ENCODE data around the gene HDGF.

- TF ChIP-seq ZNF354B (CRISPR knock-in tag; IDR thresholded peaks at IDR 0.05) (no peak), TBP (optimal IDR thresholded peaks at IDR 0.05; ENCODE audit: low read depth, low read length) (no peak), CTCF (IDR thresholded peaks at IDR 0.05 in 2 of 3, conservative IDR thresholded peaks at IDR 0.05 in 1 of 3; ENCODE audit: insufficient read depth in 2 of 3, low read depth in 1 of 3, low read length in 3 of 3) (no peak), POLR2AphosphoS5 (IDR thresholded peaks at IDR 0.05; ENCODE audit: control insufficient read depth, insufficient read depth, low read depth, low read length) (no peak), PREB (CRISPR knock-in tag; IDR thresholded peaks at IDR 0.05) (no peak), HNRNPL (IDR thresholded peaks at IDR 0.05; ENCODE audit: low read depth, low read length) (no peak), EGR1 (conservative IDR thresholded peaks at IDR 0.05) (no peak), POLR2A (conservative IDR thresholded peaks at IDR 0.05) (no peak), SP2 (IDR thresholded peaks at IDR 0.05; ENCODE audit: extremely low read depth, low read depth, low read length, poor library complexity, severe bottlenecking) (no peak), SRF (CRISPR knock-in tag; IDR thresholded peaks at IDR 0.05) (no peak)
These were observed 9.5 kb downstream of the HDGF start for GRCh38 chr1:156742017-156742416.

All from K562 (cell line).